Fibroblast of skin of abdomen (primary cell): ENCODE results near the gene LZIC.

Experiments
- DNase-seq: peaks from one replicate; pipeline ENCODE4 v3.0.0-alpha.2; 2013

LZIC gene

DNA sequence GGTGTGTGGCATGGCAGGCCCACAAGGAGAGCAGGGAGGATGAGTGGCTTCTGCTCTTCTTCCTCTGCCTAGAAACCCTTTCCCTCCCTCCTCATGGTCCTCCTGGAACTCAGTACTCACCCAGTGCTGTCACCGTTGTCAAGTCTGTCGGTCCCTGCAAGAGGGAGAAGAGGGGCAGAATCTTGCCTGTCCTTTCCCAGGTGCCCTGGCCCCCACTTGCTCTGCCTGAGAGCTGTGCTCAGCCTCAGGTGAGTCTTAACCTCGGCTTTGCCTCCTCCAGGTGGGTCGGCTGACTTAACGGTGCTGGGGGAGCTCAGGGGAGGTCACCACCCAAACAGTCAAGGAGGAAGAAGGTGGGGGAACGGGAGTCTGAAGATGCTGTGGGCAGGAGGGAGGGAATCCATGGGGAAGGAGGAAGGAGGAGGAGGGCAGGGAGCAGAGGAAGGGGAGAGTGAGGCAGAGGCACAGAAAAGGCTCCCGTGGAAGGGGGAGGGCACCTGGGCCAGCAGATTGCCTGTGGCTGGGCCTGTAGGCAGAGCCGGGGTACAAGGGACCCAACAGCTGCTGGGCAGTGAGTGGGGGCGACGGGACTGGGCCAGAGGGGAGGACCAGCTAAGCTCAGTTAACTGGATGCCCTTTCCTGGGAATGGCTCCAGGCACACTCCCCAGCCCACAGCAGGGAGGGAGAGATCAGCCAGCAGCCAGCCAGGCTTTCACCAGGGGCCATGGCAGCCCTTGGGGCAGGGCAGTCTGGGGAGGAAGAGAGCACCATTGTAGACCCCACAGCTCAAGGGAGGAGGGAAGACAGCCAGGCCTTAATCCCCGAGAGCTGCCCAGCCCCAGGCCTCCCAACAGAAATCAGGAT lies 59.4 kb downstream of the LZIC start:
- DNase-seq, result no peak

DNA sequence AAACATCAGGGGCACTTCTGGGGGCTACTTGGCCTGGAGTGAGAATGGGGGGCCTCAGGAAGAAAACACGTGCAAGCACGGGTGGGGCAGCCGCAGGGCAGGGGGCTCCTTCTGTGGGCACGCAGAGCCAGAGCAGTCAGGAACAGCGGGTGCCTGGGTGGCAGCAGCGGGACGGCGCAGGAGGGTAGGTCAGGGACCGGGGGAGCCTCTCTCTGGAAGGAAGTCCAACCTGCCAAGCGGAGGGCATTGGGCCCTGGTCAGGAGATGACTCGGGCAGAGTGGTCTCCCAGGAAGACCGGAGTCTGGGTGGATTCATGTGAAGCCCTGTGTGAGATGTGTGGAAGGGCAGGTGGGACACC lies 60.3 kb downstream of the LZIC start:
- DNase-seq, result no peak

DNA sequence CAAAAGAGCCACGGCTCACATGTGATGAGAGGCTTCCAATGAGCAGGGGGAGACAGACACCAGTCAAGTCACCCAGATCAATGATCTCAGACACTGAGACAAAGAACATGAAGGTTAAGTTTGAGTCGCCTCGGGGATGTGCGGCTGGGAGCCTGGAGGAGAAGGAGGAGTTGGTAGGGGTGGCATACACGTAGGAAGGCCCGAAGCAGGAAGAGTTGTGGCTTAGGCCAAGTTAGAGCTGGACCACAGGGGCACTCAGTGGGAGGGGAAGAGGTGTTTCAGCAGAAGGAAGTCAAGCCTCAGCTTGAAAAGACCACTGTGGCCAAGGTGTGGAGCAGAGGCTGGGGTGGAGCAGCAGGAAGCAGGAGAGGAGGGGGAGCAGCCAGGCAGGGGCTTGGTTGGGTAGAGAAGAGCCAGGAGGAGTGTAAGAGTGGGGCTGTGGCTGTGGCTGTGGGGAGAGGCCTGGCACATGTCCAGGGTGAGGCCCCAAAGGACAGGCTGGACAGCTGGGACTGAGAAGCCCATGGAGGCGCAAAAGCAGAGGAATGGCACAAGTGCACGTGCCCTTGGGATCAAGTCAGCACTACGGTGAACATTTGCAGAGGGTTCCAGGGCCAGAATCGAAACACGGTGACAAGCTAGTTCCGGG lies 60.8 kb downstream of the LZIC start:
- DNase-seq, result no peak

DNA sequence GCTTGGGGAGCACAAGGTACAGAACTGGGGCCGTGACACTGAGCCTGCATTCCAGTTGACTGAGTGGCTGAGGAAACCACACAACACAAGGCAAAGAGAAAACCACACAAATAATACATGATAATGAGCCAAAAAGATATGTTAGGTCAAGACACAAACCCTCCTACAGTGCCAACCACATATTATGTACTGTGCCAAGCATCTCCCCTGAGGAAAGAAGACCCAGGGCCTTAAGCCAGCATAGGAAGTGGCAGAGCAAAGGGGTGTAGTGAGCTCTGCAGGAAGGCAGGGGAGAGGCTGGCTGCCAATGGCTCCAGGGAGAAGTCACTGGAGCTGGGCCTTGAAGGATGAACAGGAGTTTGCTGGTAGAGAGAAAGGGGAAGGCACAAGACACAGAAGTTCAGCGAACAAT lies 61.3 kb downstream of the LZIC start:
- DNase-seq, result peak; percentile 45
